SU-DHL-6 (cell line): ENCODE data around the gene VPS52.

ENCODE experiments used
- H2AFZ ChIP-seq: fragments of 200-600 bp; sonication (generic); 2 replicates; pipeline ENCODE4 v1.6.1; 2014; ENCODE audit warnings: low read depth, mild to moderate bottlenecking, moderate library complexity, mixed read lengths, antibody characterized with exemption, low read length; ENCODE audit not compliant: severe bottlenecking
- H3F3A ChIP-seq: fragments of 200-600 bp; shearing (Covaris generic); 2 replicates; pipeline ENCODE4 v1.6.0; 2016; ENCODE audit warnings: antibody characterized with exemption, mild to moderate bottlenecking; ENCODE audit not compliant: insufficient read depth
- H3K27ac ChIP-seq: fragments of 200-600 bp; sonication (generic); 2 replicates; pipeline ENCODE4 v1.5.1; 2016; ENCODE audit warnings: low read depth, mild to moderate bottlenecking, low read length, moderate library complexity, mixed read lengths
- H3K27me3 ChIP-seq: fragments of 200-600 bp; sonication (generic), shearing (Covaris generic); 2 replicates; pipeline ENCODE4 v1.6.0; 2014; ENCODE audit warnings: mild to moderate bottlenecking, low read length
- H3K36me3 ChIP-seq: fragments of 200-600 bp; sonication (generic); 2 replicates; pipeline ENCODE4 v1.6.1; 2014; ENCODE audit warnings: mild to moderate bottlenecking, low read length, mixed read lengths
- H3K4me2 ChIP-seq: fragments of 300-600, 200-600 bp; shearing (Covaris generic), sonication (generic); 2 replicates; pipeline ENCODE4 v1.6.0; 2014; ENCODE audit warnings: low read length, low read depth, mild to moderate bottlenecking; ENCODE audit not compliant: poor library complexity, severe bottlenecking
- H3K4me3 ChIP-seq: fragments of 200-600 bp; sonication (generic); 2 replicates; pipeline ENCODE4 v1.5.1; 2014; ENCODE audit warnings: antibody characterized with exemption, low read length, mild to moderate bottlenecking, mixed read lengths; ENCODE audit not compliant: insufficient read depth, poor library complexity, severe bottlenecking
- H3K79me2 ChIP-seq: fragments of 200-600 bp; sonication (generic); 2 replicates; pipeline ENCODE4 v1.6.1; 2014; ENCODE audit warnings: mild to moderate bottlenecking, low read length, moderate library complexity; ENCODE audit not compliant: insufficient read depth
- H3K9ac ChIP-seq: fragments of 200-600 bp; sonication (generic); 2 replicates; pipeline ENCODE4 v1.7.0; 2014; ENCODE audit warnings: mild to moderate bottlenecking, low read length
- H3K9me2 ChIP-seq: fragments of 200-600 bp; sonication (generic); replicated peaks from 2 replicates; pipeline ENCODE4 v1.6.1; 2014; ENCODE audit warnings: low read length; ENCODE audit not compliant: insufficient read depth
- H3K9me3 ChIP-seq: fragments of 200-600 bp; sonication (generic); 2 replicates; pipeline ENCODE4 v1.6.1; 2014; ENCODE audit warnings: low read length, mixed read lengths; ENCODE audit not compliant: insufficient read depth
- H4K20me1 ChIP-seq: fragments of 200-600 bp; sonication (generic); 2 replicates; pipeline ENCODE4 v1.6.1; 2014; ENCODE audit warnings: low read depth, mild to moderate bottlenecking, antibody characterized with exemption, low read length, moderate library complexity, mixed read lengths
- CTCF ChIP-seq: fragments of 200-600 bp; sonication (generic); IDR thresholded peaks from one replicate; pipeline ENCODE4 v1.5.1; 2017; ENCODE audit warnings: antibody characterized with exemption, mild to moderate bottlenecking, low read length, moderate library complexity; ENCODE audit not compliant: insufficient read depth, poor library complexity, severe bottlenecking
- EZH2phosphoT487 ChIP-seq: fragments of 200-600 bp; sonication (generic), shearing (Covaris generic); conservative IDR thresholded peaks from 2 replicates; pipeline ENCODE4 v1.6.1; 2018; ENCODE audit warnings: mild to moderate bottlenecking, antibody characterized with exemption, low read length, moderate library complexity, mixed read lengths

Gene VPS52

GRCh38 chr6:33211136-33211535 lies 60.5 kb downstream of the VPS52 start:
- no peaks in the 10 kb centered on the region for H3K79me2 ChIP-seq
- TF ChIP-seq CTCF = no peak
- TF ChIP-seq EZH2phosphoT487 = no peak
- H3K27ac ChIP-seq = no peak overlapping the region
- no peaks in the 10 kb centered on the region for H3K9me3 ChIP-seq
- no peak overlapping the region for H3K4me2 ChIP-seq
- no peak overlapping the region for H2AFZ ChIP-seq
- H3K9me2 ChIP-seq = no peaks in the 10 kb centered on the region
- H3K36me3 ChIP-seq = no peaks in the 10 kb centered on the region
- no peak overlapping the region for H3K4me3 ChIP-seq
- H3K27me3 ChIP-seq = no peaks in the 10 kb centered on the region
- H4K20me1 ChIP-seq = no peaks in the 10 kb centered on the region
- no peak overlapping the region for H3K9ac ChIP-seq
- H3F3A ChIP-seq = peaks cover 7% of the 10 kb centered on the region

GRCh38 chr6:33209856-33210255 lies 61.8 kb downstream of the VPS52 start:
- no peak overlapping the region for H3K4me3 ChIP-seq
- no peaks in the 10 kb centered on the region for H3K9me3 ChIP-seq
- H3K9me2 ChIP-seq = no peaks in the 10 kb centered on the region
- H4K20me1 ChIP-seq = no peaks in the 10 kb centered on the region
- no peaks in the 10 kb centered on the region for H3K27me3 ChIP-seq
- no peak overlapping the region for H3K4me2 ChIP-seq
- no peaks in the 10 kb centered on the region for H3K36me3 ChIP-seq
- peaks cover 16% of the 10 kb centered on the region for H3F3A ChIP-seq
- no peak overlapping the region for H3K9ac ChIP-seq
- TF ChIP-seq CTCF (no peak), EZH2phosphoT487 (no peak)
- H2AFZ ChIP-seq = no peak overlapping the region
- no peaks in the 10 kb centered on the region for H3K79me2 ChIP-seq
- H3K27ac ChIP-seq = no peak overlapping the region

GRCh38 chr6:33208091-33208967 lies 63.3 kb downstream of the VPS52 start, which contains the start of gene RING1:
TSS of gene RING1 (plus strand) at chr6:33208500. CDS start at chr6:33208823, 323 bp downstream.
- Histone ChIP-seq H3K27me3 (no peaks in the 10 kb centered on the region), H3K9ac (peak within 1 kb of the TSS; percentile 85), H3K36me3 (no peaks in the 10 kb centered on the region), H3K9me2 (no peaks in the 10 kb centered on the region), H3K27ac (peak within 1 kb of the TSS; percentile 49), H3K4me2 (peak within 1 kb of the TSS; percentile 84), H3F3A (peaks cover 24% of the 10 kb centered on the region), H3K4me3 (peak within 1 kb of the TSS; percentile 71), H3K9me3 (no peaks in the 10 kb centered on the region), H2AFZ (peak within 1 kb of the TSS; percentile 87), H4K20me1 (no peaks in the 10 kb centered on the region), H3K79me2 (no peaks in the 10 kb centered on the region)
- TF ChIP-seq CTCF (no peak), EZH2phosphoT487 (no peak)
